Kidney epithelial cell (primary cell): ENCODE measurements around the gene AFG1L. TPM values are rescaled to one million over a fixed set of nuclear protein-coding genes. Genes with fewer than 3 reads are reported as not detected.

Source experiments
- DNase-seq: peaks from one replicate; pipeline ENCODE4 v3.0.0-alpha.2; 2010; ENCODE audit warnings: low read depth
- H3K27me3 ChIP-seq: 2 replicates; pipeline ENCODE4 v1.6.0; 2011; ENCODE audit warnings: low read length; ENCODE audit not compliant: control insufficient read depth, insufficient read depth
- H3K36me3 ChIP-seq: 2 replicates; pipeline ENCODE4 v1.5.1; 2011; ENCODE audit warnings: low read length; ENCODE audit not compliant: control insufficient read depth, insufficient read depth
- H3K4me3 ChIP-seq: 2 replicates; pipeline ENCODE4 v1.5.1; 2011; ENCODE audit warnings: low read depth, mild to moderate bottlenecking, control low read depth, low read length
- CTCF ChIP-seq: IDR thresholded peaks from 2 replicates; pipeline ENCODE4 v1.5.1; 2011; ENCODE audit warnings: mild to moderate bottlenecking, moderate library complexity, low read length, control low read depth, inconsistent platforms; ENCODE audit not compliant: insufficient read depth, poor library complexity, severe bottlenecking
- total RNA-seq: library from RNA; depleted of rRNA; stranded (reverse); fragments of >200 nt; gene quantifications from 2 replicates; pipeline ENCODE4 v1.2.3, GENCODE V29; 2015

AFG1L gene
- total RNA-seq, 1 donor from 2014 or later, result 3.6 TPM

DNA sequence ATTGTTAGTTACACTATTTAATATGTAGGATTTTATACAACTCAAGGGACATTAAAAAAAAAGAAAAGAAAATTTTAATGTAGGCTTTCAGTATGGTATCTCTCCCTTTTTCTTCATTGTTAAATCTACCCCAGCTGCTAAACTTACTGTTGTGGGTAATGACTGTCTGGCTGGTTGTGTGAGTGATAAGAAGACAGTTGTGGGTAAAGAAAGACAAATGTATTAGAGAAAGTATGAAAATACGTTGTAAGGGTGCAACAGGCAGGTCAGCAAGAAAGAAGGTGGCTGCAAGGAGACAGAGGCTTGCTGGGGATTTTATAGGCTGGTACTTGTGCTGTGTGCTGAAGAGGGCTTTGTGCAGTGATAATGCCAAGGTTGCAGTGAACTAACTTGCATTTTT, 174.5 kb downstream of the AFG1L start:
- H3K27me3 ChIP-seq, result no peaks in the 10 kb centered on the region
- no peak overlapping the region for H3K4me3 ChIP-seq
- no peak for TF ChIP-seq CTCF
- DNase-seq, result no peak
- H3K36me3 ChIP-seq, result no peaks in the 10 kb centered on the region

DNA sequence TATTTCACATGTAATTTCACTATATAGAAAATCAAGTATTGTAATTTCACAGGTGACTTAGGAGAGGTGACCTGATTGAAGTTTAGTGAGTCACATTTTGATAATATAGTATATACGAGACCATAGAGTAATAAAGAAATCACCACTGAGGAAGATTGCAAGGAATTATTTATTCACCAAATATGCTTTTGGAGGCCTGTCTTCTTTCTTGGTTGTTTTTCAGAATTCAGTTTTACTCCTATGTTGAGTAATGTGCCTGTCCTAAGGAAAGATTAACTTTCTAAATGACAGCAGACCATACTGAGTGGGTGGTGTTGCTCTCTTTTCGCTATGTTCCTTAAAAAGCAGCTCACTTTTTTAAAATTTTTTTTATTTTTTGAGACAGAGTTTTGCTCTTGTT, 178.3 kb downstream of the AFG1L start:
- no peaks in the 10 kb centered on the region for H3K36me3 ChIP-seq
- H3K27me3 ChIP-seq, result no peaks in the 10 kb centered on the region
- no peak for DNase-seq
- no peak for TF ChIP-seq CTCF
- H3K4me3 ChIP-seq, result no peak overlapping the region

GRCh38 chr6:108476376-108476775, 181.5 kb downstream of the AFG1L start:
- TF ChIP-seq CTCF, result no peak
- Histone ChIP-seq H3K4me3 (no peak overlapping the region), H3K27me3 (no peaks in the 10 kb centered on the region), H3K36me3 (no peaks in the 10 kb centered on the region)
- DNase-seq, result no peak

DNA sequence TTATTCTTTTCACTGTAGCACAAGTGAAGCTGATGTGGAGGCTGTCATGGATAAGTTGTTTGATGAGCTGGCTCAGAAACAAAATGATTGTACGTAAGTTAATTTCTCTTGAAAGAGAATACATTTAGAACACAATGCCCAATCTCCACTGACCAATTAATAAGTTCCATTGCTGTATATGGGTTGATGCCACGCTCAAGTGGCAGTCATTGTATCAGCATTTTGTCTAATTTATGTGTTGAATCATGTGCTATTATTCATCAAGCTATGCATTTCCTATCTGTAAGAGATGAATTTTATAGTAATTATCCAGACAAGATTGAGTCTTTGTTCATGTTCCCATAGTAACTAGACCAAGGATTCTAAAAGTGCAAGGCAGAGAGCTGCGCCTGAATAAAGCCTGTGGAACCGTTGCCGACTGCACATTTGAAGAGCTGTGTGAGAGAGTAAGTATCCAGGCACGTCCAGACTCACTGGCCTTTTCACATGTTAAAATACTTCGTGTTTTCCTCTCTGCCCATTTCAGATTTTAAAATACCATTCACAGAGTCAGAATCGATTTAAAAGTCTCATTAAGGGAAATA, 182.1 kb downstream of the AFG1L start:
- no peak for TF ChIP-seq CTCF
- no peak overlapping the region for H3K4me3 ChIP-seq
- no peaks in the 10 kb centered on the region for H3K36me3 ChIP-seq
- DNase-seq, result no peak
- H3K27me3 ChIP-seq, result no peaks in the 10 kb centered on the region

GRCh38 chr6:108482559-108482958, 187.7 kb downstream of the AFG1L start:
- H3K27me3 ChIP-seq, result no peaks in the 10 kb centered on the region
- DNase-seq, result no peak
- no peak overlapping the region for H3K4me3 ChIP-seq
- no peaks in the 10 kb centered on the region for H3K36me3 ChIP-seq
- no peak for TF ChIP-seq CTCF

DNA sequence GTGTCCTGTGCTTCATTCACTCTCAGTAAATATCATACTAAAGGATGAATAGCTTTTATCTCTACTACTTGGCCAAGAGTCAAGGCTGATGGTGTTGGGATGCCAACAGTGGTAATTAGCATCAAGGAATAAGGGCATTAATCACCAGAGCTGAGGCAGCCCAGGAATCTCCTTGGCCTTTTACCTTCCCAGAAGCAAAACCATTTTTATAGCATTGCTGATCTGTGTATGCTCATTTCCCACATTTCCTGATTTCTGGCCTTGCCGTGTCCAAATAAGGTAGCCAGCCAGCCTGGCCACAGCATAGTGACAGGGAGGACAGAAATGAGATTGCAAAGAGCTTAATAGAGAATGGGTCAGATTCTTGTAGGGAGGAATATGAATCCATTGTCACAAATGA, 189.2 kb downstream of the AFG1L start:
- DNase-seq, result no peak
- H3K36me3 ChIP-seq, result no peaks in the 10 kb centered on the region
- H3K4me3 ChIP-seq, result no peak overlapping the region
- H3K27me3 ChIP-seq, result no peaks in the 10 kb centered on the region
- no peak for TF ChIP-seq CTCF
